DMS 273 treated with DMSO at 0.1 percent for 48 hours (cell line): ENCODE measurements around the gene AMDHD2.
"Not testable (repeated sequence)": the region's sequence is repeated elsewhere in the genome, so short reads cannot be mapped to it uniquely, and the experiment has no call there.

Experiments
- DNase-seq: peaks from one replicate; lab custom pipeline; 2025; lab: John Stamatoyannopoulos, UW

AMDHD2 gene

DNA sequence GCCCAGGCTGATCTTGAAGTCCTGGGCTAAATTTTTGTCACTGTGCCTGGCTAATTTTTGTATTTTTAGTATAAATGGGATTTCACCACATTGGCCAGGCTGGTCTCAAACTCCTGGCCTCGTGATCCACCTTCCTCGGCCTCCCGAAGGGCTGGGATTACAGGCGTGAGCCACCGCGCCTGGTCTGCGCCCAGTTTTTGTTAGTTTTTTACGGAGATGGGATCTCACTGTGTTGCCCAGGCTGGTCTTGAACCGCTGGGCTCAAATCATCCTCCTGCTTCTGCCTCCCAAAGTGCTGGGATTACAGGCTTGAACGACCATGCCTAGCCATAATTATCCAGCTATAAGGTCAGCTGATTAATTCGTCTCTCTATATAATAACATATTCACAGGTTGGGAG is 13.7 kb downstream of the AMDHD2 start:
- DNase-seq, result no peak

DNA sequence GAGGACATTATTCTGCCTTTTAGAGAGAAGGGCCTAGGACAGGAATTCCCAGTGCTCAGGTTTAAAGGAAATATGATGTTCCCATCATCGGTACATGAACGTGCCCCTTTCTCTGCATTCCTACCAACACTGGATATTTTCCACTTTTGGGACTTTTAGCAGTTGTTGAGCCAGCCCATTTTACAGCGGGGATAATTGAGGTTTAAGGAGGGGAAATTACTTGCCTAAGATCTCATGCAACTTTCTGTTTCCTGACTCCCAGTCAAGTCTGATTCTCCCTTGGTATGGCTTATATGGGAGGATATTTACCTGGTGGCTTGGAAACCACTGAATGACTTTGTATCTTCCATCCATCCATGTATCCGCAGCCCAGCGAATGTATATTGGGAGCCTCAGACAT is 14.2 kb downstream of the AMDHD2 start:
- not testable (repeated sequence) for DNase-seq

DNA sequence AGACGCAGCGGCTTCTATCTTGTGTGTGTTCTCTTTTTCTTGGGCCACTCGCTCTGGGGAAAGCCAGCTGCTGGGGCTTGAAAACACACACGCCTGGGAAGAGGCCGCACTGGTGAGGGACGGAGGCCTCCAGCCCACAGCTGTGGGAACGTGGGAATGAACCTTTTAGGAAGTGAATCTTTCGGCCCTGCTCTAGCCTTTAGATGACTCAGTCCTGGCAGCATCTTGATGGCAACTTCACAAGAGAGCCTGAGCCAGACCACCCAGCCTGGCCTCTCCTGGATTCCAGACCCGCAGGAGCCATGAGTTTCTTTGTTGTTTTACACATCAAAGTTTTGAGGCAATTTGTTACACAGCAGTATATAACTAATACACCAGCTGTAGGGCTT is 15.4 kb downstream of the AMDHD2 start:
- DNase-seq, result no peak

DNA sequence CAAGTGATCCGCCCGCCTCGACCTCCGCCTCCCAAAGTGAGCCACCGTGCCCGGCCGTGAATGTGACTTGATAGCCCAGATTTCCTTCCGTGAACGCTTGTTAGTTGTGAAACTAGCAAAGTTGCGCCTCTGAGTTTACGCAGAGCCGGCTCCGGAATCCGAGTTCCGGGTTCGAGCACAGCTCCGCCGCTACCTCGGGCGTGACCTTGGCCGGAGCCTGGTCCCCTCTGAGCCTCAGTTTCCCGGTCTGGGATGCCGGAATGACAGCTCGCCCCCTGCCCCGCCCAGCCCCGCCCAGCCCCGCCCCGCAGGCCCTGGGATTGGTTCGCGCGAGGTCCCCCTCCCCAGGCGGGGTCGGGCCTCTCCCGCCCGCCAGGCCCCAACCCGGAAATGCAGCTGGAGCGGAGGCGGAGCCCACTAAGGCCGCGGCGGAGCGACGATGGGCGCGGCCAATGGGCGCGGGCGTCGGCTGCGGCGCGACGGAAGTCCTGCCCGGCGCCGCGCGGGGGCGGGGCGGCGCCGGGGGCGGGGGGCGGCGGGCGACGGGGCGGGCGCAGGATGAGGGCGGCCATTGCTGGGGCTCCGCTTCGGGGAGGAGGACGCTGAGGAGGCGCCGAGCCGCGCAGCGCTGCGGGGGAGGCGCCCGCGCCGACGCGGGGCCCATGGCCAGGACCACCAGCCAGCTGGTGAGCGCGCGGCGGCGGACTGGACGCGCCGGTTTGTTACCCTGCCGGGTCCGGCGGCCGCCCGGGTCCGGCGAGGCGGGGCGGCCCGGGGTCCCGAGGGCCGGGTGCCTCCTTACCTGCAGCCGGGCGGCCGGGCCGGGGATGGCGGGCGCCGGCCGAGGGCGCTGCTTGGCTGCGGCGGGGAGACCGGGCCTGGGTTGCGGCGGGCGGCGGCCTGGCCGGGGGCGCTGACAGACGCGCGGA is 17.5 kb downstream of the AMDHD2 start, which contains the start of gene PDPK1:
Gene PDPK1 (plus strand): TSS at position 571 of the 929 bp plus-strand sequence. CDS start 92 bp downstream, at position 663.
- peak; percentile 81 for DNase-seq

DNA sequence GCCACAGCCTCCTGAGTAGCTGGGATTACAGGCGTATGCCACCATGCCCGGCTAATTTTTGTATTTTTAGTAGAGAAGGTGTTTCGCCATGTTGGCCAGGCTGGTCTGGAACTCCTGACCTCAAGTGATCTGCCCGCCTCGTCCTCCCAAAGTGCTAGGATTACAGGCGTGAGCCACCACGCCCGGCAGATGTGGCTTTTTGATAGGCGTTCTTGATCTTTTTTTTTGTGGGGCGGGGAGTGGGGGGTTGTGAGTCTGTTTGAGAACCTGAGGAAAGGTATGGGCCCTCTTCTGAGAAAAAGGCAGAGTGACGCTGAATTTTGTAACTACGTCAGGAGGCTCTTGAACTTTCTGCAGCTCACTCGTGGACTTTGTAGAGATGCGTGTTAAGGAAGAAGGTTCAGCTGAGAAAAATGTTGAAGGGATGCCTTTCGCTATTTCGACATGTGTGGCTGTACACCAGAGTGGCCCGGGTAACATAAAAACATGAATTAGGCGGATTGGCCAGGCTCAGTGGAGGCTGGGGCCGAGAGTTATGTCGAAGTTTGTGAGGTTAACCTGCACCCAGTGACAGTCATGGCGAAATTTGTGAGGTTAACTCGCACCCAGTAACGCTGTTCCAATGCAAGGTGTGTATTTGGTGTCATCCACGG is 19.1 kb downstream of the AMDHD2 start:
- DNase-seq, result not testable (repeated sequence)

DNA sequence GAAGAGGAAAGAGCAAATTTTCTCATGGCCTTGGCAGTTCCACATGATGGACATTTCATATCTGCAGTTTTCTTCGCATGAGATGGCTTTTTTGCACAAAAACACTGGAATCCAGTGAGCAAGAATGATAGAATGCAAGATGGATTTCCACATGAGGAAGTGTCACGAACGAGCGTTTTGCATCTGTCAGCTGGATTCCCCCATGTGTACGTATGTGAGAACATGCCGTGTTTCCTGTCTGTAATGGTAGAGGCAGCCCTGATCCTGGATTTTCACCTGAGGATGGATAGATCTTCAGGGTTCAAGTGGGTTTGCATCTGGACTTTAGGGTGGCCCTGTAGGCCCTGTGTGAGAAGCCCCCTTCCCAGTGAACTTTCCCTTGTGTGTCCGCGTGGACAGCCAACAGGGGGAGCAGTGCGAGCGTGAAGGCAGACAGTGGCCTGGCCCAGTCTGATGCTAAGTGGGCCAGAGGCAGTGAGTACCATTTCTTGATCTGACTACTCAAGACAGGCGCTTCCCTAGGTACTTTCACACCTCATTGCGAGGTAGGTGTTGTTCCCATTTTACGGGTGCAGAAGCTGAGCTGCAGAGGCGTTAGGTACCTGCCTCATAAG is 19.8 kb downstream of the AMDHD2 start:
- not testable (repeated sequence) for DNase-seq

DNA sequence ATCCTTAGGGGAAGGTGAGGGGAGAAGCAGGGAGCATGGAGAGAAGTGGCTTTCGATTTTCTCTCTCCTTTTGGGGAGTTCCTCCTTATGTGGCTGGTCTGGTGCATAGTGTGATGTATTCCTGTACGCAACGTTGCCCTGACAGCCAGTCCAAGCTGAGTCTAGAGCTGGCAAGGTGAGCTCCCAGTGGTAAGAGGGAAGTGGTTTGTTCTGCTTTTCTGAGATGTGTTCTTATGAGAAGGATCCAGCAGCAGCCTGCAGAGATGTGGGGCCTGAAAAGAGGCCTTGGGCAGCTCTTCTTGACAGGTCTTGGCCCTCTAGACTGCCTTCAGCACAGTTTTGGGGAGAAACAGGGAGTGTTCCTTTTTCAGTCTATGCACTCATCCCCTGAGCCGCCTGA is 20.7 kb downstream of the AMDHD2 start:
- not testable (repeated sequence) for DNase-seq

DNA sequence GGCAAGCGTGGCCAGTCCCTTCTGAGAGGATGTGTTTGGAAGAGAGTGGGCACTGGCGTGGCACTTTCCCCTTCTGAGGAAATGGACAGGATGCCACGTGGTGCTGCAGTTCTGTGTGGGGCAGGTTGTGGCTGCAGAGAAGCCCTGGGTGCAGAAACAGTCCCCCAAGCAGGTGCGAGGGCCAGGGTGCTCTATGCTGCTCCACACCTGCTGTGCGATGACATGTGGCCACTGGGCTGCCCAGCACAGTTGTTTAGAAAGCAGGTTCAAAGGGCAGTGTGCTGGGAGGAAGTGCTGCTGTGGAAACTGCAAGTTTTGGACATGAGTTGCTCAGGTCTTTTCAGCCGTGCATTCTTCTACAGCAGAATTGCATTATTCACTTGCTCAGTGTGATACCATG is 21.2 kb downstream of the AMDHD2 start:
- not testable (repeated sequence) for DNase-seq

DNA sequence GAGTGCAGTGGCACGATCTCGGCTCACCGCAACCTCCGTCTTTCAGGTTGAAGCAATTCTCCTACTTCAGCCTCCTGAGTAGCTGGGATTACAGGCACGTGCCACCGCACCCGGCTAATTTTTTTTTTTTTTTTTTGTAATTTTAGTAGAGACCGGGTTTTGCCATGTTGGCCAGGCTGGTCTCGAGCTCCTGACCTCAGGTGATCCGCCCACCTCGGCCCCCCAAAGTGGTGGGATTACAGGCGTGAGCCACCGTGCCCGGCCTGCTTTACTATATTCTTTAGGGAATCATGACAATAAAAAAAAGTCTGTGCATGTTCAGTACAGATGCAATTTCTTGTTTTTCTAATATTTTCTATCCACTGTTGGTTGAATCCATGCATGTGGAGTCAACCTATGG is 23.6 kb downstream of the AMDHD2 start:
- not testable (repeated sequence) for DNase-seq

DNA sequence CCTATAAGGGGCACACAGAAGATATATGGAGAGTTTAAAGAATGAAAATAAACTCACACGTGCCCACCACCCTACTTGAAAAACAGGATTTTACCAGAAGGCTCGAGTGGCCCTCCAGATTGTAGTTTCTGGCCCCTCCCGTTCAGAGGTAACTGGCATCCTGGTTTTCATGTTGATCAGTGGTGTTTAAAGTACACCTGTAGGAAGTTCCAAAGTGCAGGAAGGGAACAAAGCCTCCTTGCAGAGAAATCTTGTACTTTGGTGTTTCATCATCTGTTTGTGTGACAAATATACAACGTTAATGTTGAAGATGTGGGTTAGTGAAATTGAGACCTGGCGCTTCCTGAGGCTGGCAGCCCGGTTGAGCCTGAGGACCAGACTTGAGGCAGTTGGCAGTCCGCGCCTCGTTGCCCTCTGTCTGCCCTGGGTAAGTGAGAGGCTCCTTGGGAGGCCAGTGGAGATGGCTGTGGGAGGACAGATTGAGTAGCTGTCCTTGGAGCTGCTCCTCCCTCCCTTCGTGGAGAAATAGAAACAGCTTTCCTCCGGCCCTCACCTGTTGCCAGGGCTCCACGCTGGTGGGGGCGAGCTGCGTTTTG is 30.2 kb downstream of the AMDHD2 start:
- not testable (repeated sequence) for DNase-seq

DNA sequence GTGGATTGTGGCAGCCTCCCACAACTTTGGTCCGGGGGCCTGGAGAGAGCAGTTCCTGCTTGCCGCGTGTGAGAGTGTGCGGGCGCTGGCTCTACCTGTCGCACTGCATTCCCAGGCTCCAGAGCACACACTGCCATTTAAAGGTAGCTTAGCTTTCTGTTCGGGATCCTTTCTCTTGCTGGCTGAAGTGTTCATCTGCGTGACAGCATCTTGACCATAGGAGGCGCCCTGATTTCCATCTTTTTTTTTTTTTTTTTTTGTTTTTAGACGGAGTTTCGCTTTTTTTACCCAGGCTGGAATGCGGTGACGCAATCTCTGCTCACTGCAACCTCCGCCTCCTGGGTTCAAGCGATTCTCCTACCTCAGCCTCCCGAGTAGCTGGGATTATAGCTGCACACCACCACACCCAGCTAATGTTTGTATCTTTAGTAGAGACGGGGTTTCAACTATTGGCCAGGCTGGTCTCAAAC is 31.3 kb downstream of the AMDHD2 start:
- DNase-seq, result not testable (repeated sequence)

DNA sequence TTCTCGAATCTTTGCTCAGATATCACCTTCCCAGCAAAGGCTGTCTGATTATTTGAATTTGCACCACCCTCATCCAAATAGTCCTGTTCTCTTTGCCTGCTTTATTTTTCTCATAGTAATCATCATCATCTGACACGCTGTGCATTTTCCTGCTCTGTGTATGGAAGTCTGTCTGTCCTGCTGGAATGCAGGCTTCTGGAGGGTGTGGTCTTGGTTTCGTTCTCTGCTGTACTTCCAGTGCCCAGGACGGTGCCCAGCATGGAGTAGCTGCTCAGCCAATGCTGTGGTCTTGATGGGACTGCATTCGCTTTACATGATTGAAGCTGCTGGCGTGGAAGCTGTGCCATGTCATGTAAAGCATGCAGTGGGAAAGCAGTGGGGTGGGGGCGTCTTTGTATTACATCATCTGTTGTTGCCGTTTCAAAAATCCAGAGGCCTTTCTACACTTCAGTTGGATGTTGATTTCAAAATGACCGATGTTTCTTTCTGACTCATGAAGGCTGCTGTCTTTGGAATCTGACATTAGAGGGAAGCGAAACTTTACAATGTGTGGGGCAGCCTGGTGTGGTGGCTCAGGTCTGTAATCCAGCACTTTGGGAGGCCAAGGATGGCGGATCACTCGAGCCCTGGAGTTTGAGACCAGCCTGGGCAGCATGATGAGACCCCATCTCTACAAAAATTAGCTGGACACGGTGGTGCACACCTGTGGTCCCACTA is 34.7 kb downstream of the AMDHD2 start:
- not testable (repeated sequence) for DNase-seq

DNA sequence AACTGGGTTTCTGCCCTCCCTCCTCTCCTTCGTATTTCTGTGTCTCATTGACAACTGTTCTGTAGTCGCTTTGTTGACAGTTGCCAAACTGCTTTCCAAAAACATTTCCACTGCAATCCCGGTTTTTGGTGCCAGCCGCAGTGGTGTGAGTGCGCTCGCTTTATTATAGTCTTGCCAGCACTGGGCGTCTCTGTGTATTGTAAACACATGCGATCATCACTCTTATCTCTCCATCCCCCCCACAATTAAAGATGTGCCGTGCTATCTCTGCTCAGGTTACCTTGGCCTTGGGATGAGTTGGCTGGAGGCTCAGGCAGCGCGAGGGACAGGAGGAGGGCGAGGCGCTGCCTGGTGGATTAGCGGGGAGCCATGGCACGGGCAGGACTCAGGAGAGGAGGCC is 37.0 kb downstream of the AMDHD2 start:
- DNase-seq, result not testable (repeated sequence)

DNA sequence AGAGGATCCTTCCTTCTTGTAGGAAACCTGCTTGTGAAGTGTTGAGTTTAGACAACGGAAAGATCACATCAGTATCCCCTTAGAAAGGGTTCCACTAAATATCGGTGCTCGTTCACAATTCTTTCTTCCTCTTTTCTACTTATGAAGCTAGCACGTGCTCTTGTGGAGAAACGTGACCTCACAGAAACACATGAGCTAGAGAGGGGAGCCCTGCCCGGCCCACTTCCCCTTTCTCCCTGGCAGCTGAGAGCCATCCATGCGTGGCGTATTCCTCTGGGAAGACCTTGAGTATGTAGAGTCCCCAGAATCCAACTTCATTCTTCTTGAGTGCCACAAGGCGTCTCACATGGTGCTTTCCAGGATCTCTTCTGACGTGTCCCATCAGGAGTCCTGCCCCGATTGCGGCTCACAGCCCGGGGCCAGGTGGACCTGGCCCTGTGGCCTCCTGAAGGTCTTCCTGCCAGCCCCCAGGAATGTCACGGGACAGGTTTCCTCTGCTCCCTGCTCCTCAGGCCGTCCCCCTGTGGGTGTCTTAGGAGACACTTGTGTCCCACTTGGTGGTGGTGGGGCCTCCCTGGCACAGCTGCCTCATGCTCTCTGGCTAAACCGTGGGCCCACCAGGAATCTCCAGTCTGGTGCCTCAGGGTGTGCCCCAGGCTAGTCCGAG is 40.1 kb downstream of the AMDHD2 start:
- DNase-seq, result not testable (repeated sequence)

DNA sequence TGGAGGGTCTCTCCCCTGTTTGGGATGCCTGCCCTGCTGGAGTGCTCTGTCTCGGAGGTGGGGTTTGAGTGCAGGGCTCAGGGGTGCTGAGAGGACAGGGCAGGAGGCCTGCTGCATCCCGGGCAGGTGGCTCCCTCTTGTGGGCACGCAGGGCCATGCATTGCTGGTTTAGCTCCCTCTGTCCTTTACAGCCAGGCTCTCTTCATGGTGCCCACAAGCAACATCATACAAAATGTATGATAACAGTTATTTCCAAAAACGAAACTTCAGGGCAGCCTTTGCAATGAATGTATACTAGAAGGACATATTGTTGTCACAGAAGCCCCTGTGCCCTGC is 40.6 kb downstream of the AMDHD2 start:
- not testable (repeated sequence) for DNase-seq

DNA sequence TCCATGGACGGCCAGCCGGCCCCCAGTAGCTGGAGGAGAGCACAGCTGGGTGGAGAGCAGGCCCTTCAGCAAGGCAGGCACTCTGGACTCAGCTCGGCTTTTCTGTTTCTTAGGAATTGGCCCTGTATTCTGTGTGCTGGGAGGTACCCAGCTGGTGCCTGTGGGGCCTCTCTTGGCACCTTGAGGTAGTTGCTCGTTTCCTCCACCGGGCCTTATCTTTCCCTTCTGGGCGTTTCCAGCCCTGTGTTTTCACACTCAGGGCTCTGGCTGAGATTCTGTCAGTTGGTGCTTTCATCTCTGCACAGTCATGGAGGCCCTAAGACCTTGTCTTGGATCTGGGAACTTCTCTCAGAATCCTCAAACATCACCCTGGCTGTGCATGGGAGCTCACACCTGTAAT is 47.3 kb downstream of the AMDHD2 start:
- not testable (repeated sequence) for DNase-seq

DNA sequence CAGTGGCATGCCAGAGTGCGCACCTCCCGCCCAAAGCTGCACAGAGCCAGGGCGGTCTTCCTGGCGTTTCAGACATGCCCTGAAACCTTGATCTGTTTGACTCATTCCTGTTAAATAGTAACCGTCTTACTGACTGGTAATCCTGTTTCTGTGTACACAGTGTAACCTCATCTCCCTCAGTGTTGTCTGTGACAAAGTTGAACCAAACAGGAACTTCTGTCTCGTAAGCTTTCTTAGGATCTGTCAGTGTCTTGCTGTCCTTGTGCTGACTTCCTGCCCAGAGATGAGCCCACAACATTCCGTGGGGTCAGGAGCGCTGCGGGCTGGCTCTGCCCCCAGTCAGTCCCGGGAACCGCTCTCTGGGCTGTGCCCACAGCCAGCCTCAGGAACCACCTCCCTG is 48.4 kb downstream of the AMDHD2 start:
- not testable (repeated sequence) for DNase-seq

DNA sequence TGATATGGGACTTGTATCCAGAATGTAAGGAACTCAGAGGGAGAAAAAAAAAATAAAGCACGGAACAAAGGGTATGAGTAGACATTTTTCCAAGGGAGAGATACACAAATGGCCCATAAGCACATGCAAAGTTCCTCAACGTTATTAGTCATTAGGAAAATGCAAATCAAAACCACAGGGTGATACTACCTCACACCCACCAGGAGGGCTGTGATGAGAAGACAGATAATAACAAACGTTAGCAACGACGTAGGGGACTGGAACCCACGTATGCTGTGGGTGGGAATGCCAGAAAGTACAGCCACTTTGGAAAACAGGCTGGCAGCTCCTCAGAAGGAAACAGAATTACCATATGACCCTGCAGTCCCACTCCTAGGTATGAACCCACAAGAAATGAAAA is 52.5 kb downstream of the AMDHD2 start:
- DNase-seq, result not testable (repeated sequence)

DNA sequence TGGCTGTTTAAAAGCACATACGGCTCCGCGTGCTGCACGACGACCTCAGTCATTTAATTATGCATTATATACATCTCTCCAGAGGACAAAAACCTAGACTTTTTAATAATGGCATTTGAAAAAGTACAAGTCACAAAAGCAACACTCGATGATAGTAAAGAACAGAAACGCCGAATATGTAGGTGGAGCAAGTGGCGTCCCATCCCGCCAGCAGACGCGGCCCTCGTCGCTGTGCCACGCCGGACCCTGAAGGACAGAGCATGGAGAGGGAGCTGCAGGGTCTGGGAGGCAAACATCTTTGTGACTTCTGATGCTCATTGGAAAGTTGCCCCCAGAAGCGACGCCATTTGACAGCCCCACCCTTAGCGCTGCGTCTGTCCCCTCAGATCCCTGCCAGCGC is 55.7 kb downstream of the AMDHD2 start:
- not testable (repeated sequence) for DNase-seq

DNA sequence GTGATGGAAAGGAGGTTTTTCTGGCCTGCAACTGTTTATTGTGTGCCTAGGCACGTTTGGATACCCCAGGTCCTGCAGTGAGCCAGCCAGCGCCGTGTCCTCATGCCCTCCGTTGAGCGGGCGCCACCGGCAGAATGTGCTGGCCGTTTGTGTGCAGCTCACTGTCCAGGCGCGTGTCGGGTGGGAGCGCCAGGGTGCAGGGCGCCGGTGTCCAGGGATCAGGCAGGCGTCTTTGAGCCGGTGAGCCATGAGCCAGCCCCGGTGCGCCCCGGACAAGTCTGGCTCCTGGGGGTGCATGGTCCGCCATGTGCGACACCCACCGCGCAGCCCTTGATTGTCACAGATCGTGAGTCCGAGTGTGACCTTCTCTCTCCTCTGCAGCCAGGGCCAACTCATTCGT is 56.9 kb downstream of the AMDHD2 start:
- DNase-seq, result not testable (repeated sequence)

DNA sequence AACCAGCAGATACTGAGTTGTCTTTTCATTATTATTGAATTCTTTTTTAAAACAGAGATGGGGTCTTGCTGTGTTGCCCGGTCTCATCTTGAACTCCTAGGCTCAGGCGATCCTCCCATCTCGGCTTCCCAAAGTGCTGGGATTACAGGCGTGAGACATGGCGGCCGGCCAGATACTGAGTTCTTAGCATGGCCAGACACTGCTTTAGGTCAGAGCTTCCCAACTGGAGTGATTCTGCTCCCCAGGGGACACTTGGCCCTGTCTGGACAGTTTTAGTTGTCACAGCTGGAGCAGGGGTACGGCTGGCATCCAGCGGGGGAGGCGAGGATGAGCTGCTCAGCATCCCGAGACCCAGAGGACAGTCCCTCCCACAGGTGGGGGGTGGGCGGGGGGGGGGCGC is 58.7 kb downstream of the AMDHD2 start:
- DNase-seq, result not testable (repeated sequence)
